IMR-90 (cell line): ENCODE results near the gene HSPG2. TPM values are rescaled to one million over a fixed set of nuclear protein-coding genes. Genes with fewer than 3 reads are reported as not detected.

ENCODE experiments used
- ATAC-seq: fragments of 200-7000 bp; cut with Tn5 transposase; 2 replicates; pipeline ENCODE4 v1.9.1; 2020; ENCODE audit warnings: low read depth, mild to moderate bottlenecking, moderate library complexity
- BruUV-seq: library from RNA; stranded (reverse); fragments of 400-500 nt; replicated peaks from 2 replicates; lab custom pipeline; 2021; lab: Mats Ljungman, UMichigan
- CTCF ChIA-PET: fragments of 300-600 bp; formaldehyde crosslinking; extraction: SDS; loops from one replicate; lab custom pipeline; 2021; ENCODE audit warnings: antibody characterized with exemption; lab: Yijun Ruan, JAX
- POLR2A ChIA-PET: fragments of 300-600 bp; sonication (Branson Sonifier 250); formaldehyde crosslinking; loops from one replicate; lab custom pipeline; 2022; ENCODE audit warnings: antibody characterized with exemption; ENCODE audit not compliant: unreplicated experiment; lab: Charles Lee
- DNase-seq: peaks from one replicate; pipeline ENCODE4 v3.0.0; 2013
- H2AFZ ChIP-seq: replicated peaks from 2 replicates; pipeline ENCODE3; 2013; ENCODE audit warnings: low read length, mild to moderate bottlenecking; ENCODE audit not compliant: poor library complexity
- H2AK5ac ChIP-seq: 2 replicates; pipeline ENCODE4 v1.6.1; 2013; ENCODE audit warnings: low read depth, low read length, inconsistent platforms
- H2AK9ac ChIP-seq: replicated peaks from 2 replicates; pipeline ENCODE3; 2013; ENCODE audit warnings: mild to moderate bottlenecking, low read depth, low read length, moderate library complexity; ENCODE audit not compliant: poor library complexity
- H2BK120ac ChIP-seq: 2 replicates; pipeline ENCODE4 v1.6.1; 2013; ENCODE audit warnings: low read depth, low read length, inconsistent platforms
- H2BK15ac ChIP-seq: 3 replicates; pipeline ENCODE4 v1.6.1; 2013; ENCODE audit warnings: low read depth, low read length, inconsistent platforms
- H2BK20ac ChIP-seq: 2 replicates; pipeline ENCODE4 v1.6.1; 2013; ENCODE audit warnings: low read depth, mild to moderate bottlenecking, inconsistent platforms, low read length, moderate library complexity
- H2BK5ac ChIP-seq: 2 replicates; pipeline ENCODE4 v1.6.1; 2013; ENCODE audit warnings: mild to moderate bottlenecking, low read depth, low read length, inconsistent platforms; ENCODE audit not compliant: poor library complexity, severe bottlenecking
- H3K14ac ChIP-seq: replicated peaks from 2 replicates; pipeline ENCODE4 v1.6.1; 2013; ENCODE audit warnings: low read depth, low read length, inconsistent platforms
- H3K18ac ChIP-seq: 2 replicates; pipeline ENCODE4 v1.6.1; 2013; ENCODE audit warnings: low read depth, low read length, control low read depth
- H3K23ac ChIP-seq: 2 replicates; pipeline ENCODE4 v1.6.1; 2013; ENCODE audit warnings: low read depth, low read length, inconsistent platforms
- H3K27ac ChIP-seq: 2 replicates; pipeline ENCODE4 v1.5.1; 2013; ENCODE audit warnings: mild to moderate bottlenecking, control low read depth, low read length; ENCODE audit not compliant: insufficient read depth
- H3K27me3 ChIP-seq: 2 replicates; pipeline ENCODE4 v1.6.1; 2013; ENCODE audit warnings: low read length; ENCODE audit not compliant: control insufficient read depth, insufficient read depth
- H3K36me3 ChIP-seq: 2 replicates; pipeline ENCODE4 v1.6.1; 2013; ENCODE audit warnings: low read length, mixed read lengths; ENCODE audit not compliant: control insufficient read depth, insufficient read depth
- H3K4ac ChIP-seq: 2 replicates; pipeline ENCODE4 v1.6.1; 2013; ENCODE audit warnings: low read depth, low read length, inconsistent platforms
- H3K4me1 ChIP-seq: 2 replicates; pipeline ENCODE4 v1.6.1; 2013; ENCODE audit warnings: low read length, mixed read lengths; ENCODE audit not compliant: control insufficient read depth, insufficient read depth
- H3K4me2 ChIP-seq: 2 replicates; pipeline ENCODE4 v1.6.1; 2013; ENCODE audit warnings: low read depth, mild to moderate bottlenecking, control low read depth, low read length, moderate library complexity
- H3K4me3 ChIP-seq: 2 replicates; pipeline ENCODE4 v1.5.1; 2013; ENCODE audit warnings: low read depth, mild to moderate bottlenecking, control low read depth, low read length, moderate library complexity; ENCODE audit not compliant: insufficient read depth
- H3K56ac ChIP-seq: 2 replicates; pipeline ENCODE4 v1.6.1; 2013; ENCODE audit warnings: low read length, inconsistent platforms; ENCODE audit not compliant: insufficient read depth; ENCODE audit errors: extremely low read depth
- H3K79me1 ChIP-seq, 2 experiments: 2 replicates each; pipeline ENCODE4 v1.6.1; 2013; ENCODE audit warnings: low read length in 2 of 2, inconsistent platforms in 1 of 2, low read depth in 1 of 2
- H3K9ac ChIP-seq: 2 replicates; pipeline ENCODE4 v1.6.1; 2013; ENCODE audit warnings: low read depth, low read length, control low read depth
- H3K9me1 ChIP-seq: 2 replicates; pipeline ENCODE4 v1.6.1; 2013; ENCODE audit warnings: low read length, inconsistent platforms; ENCODE audit not compliant: insufficient read depth
- H3K9me3 ChIP-seq: 2 replicates; pipeline ENCODE4 v1.6.1; 2013; ENCODE audit warnings: low read length; ENCODE audit not compliant: control insufficient read depth, insufficient read depth
- H4K20me1 ChIP-seq: 2 replicates; pipeline ENCODE4 v1.6.1; 2013; ENCODE audit warnings: low read length, inconsistent platforms; ENCODE audit not compliant: insufficient read depth
- H4K5ac ChIP-seq: 2 replicates; pipeline ENCODE4 v1.6.1; 2013; ENCODE audit warnings: mild to moderate bottlenecking, low read depth, low read length, control low read depth
- H4K8ac ChIP-seq, 2 experiments: 2 replicates each; pipeline ENCODE4 v1.6.1; 2013; ENCODE audit warnings: low read depth in 2 of 2, low read length in 2 of 2, control low read depth in 1 of 2, inconsistent platforms in 1 of 2
- H4K91ac ChIP-seq: 2 replicates; pipeline ENCODE4 v1.6.1; 2013; ENCODE audit warnings: low read depth, low read length, inconsistent platforms; ENCODE audit not compliant: insufficient read depth
- BHLHE40 ChIP-seq: fragments of 150-350 bp; IDR thresholded peaks from 2 replicates; pipeline ENCODE4 v1.6.1; 2016; ENCODE audit warnings: mild to moderate bottlenecking, low read depth, low read length
- CEBPB ChIP-seq: IDR thresholded peaks from 2 replicates; pipeline ENCODE4 v1.6.1; 2012; ENCODE audit warnings: low read depth, low read length, improper control_type of control experiment
- CHD1 ChIP-seq: IDR thresholded peaks from 2 replicates; pipeline ENCODE4 v1.6.1; 2012; ENCODE audit warnings: low read depth, low read length, improper control_type of control experiment
- FOS ChIP-seq: fragments of 150-350 bp; IDR thresholded peaks from 2 replicates; pipeline ENCODE4 v1.6.1; 2016; ENCODE audit warnings: low read depth, low read length
- MAFK ChIP-seq: IDR thresholded peaks from 2 replicates; pipeline ENCODE4 v1.6.1; 2012; ENCODE audit warnings: low read depth, low read length, improper control_type of control experiment
- MAZ ChIP-seq: IDR thresholded peaks from 2 replicates; pipeline ENCODE4 v1.6.1; 2012; ENCODE audit warnings: low read depth, mild to moderate bottlenecking, low read length, improper control_type of control experiment, moderate library complexity, borderline replicate concordance
- MXI1 ChIP-seq: IDR thresholded peaks from 2 replicates; pipeline ENCODE4 v1.6.1; 2012; ENCODE audit warnings: low read depth, mild to moderate bottlenecking, low read length, moderate library complexity, borderline replicate concordance
- NFE2L2 ChIP-seq: fragments of 150-350 bp; IDR thresholded peaks from 2 replicates; pipeline ENCODE4 v1.6.1; 2016; ENCODE audit warnings: low read depth, mild to moderate bottlenecking, low read length
- POLR2A ChIP-seq: IDR thresholded peaks from 2 replicates; pipeline ENCODE4 v1.6.1; 2012; ENCODE audit warnings: mild to moderate bottlenecking, low read depth, low read length
- RAD21 ChIP-seq: IDR thresholded peaks from 2 replicates; pipeline ENCODE4 v1.6.1; 2012; ENCODE audit warnings: low read length, improper control_type of control experiment
- RCOR1 ChIP-seq: IDR thresholded peaks from 2 replicates; pipeline ENCODE4 v1.6.1; 2012; ENCODE audit warnings: mild to moderate bottlenecking, low read length, improper control_type of control experiment; ENCODE audit not compliant: insufficient replicate concordance
- RFX5 ChIP-seq: IDR thresholded peaks from 2 replicates; pipeline ENCODE4 v1.8.0; 2012; ENCODE audit warnings: low read depth, mild to moderate bottlenecking, low read length, moderate library complexity
- SMC3 ChIP-seq: fragments of 150-350 bp; IDR thresholded peaks from 2 replicates; pipeline ENCODE4 v1.6.1; 2016; ENCODE audit warnings: low read depth, mild to moderate bottlenecking, antibody characterized with exemption, low read length, moderate library complexity
- WGBS, 2 experiments: methylation state at CpG; one replicate each; pipeline versions ENCODE4 v1.1.5 to v1.1.7; 2013; ENCODE audit warnings: missing lambda C conversion rate in 2 of 2; ENCODE audit not compliant: insufficient read length in 1 of 2; ENCODE audit errors: extremely low coverage in 2 of 2; 5-methylcytosine and 5-hydroxymethylcytosine counted together
- dilution Hi-C: fragments of 300-500 bp; cut with HindIII; formaldehyde crosslinking; loops from one replicate; pipeline ENCODE4 v1.14.3; 2018; ENCODE audit warnings: low sequenced_read_pairs; ENCODE audit not compliant: unreplicated experiment
- in situ Hi-C: fragments of 300-500 bp; cut with MboI; formaldehyde crosslinking; loops from 3 replicates; pipeline ENCODE4 v1.14.3; 2019; ENCODE audit warnings: low sequenced_read_pairs, inconsistent platforms, mixed read lengths
- intact Hi-C: fragments of 100-400 bp; cut with micrococcal nuclease; formaldehyde crosslinking; loops from 2 replicates; pipeline ENCODE4 v1.10.0; 2022
- polyA plus RNA-seq, 3 experiments: library from polyadenylated mRNA; depleted of rRNA; stranded (reverse); fragments of >200 nt; gene quantifications; 2 replicates each; pipeline ENCODE4 v1.2.3, GENCODE V29; 2012; ENCODE audit warnings: low replicate concordance in 1 of 3
- total RNA-seq: library from RNA; depleted of rRNA; stranded (reverse); fragments of >200 nt; gene quantifications from 2 replicates; pipeline ENCODE4 v1.2.3, GENCODE V29; 2012
- TF ChIP-seq, protein P1 (sequence below): conservative IDR thresholded peaks from 2 replicates; pipeline ENCODE4 v1.5.1; 2012; ENCODE audit warnings: mild to moderate bottlenecking, low read depth, low read length, improper control_type of control experiment
- TF ChIP-seq, protein P2 (sequence below): fragments of 150-350 bp; IDR thresholded peaks from 2 replicates; pipeline ENCODE4 v1.6.1; 2016; ENCODE audit warnings: low read depth, mild to moderate bottlenecking, low read length, moderate library complexity, borderline replicate concordance
- TF ChIP-seq, protein P3 (sequence below): fragments of 150-350 bp; IDR thresholded peaks from 2 replicates; pipeline ENCODE4 v1.6.1; 2017; ENCODE audit warnings: mild to moderate bottlenecking, antibody characterized with exemption, low read length, low read depth

Gene HSPG2
- total and polyA plus RNA-seq, 2 of the 4 experiments (the other 2 are of a cell fraction): 15.8 to 94.0 TPM

DNA sequence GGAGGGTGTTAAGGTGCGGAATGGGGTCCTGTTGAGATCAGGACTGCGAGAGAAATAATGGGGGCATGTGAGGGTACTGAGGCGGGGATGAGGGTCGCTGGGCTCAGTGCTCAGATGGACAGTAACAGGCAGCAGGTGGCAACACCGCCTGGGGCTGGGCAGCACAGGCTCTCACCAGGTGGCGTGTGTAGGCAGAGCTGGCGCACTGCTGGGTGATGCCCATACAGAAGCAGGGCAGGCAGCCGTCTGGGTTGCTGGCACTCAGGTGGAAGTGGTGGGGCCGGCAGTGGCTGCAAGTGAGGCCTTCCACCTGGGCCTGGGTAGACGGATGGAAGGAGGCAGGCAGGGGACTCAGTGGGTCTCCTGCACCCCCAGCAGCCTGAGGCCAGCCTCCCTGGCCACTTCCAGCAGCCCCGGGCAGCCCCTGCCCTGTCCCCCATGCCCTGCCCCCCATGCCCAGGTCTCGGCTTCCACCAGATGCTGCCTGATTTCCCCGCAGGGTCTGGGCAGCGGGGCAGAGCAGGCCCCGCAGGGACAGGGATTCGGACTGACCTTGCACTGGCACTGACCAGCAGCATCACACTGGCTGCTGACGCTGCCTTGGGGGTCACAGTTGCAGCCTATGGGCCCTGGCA lies 64.5 kb downstream of the HSPG2 start:
- no peak for ATAC-seq
- H3K4ac ChIP-seq: no peak overlapping the region
- no peak overlapping the region for H3K4me2 ChIP-seq
- H3K9me3 ChIP-seq: no peaks in the 10 kb centered on the region
- CTCF ChIA-PET: no interaction called here
- peaks cover 63% of the 10 kb centered on the region for H3K36me3 ChIP-seq
- no TSS peak for BruUV-seq
- H2BK120ac ChIP-seq: no peak overlapping the region
- no peak overlapping the region for H2AK5ac ChIP-seq
- H3K56ac ChIP-seq: no peak overlapping the region
- POLR2A ChIA-PET: no interaction called here
- no peak for DNase-seq
- peaks cover 11% of the 10 kb centered on the region for H3K4me1 ChIP-seq
- H2AK9ac ChIP-seq: no peak overlapping the region
- TF ChIP-seq POLR2A (no peak), MXI1 (no peak), SMC3 (no peak), RAD21 (no peak), CEBPB (no peak), MAZ (no peak), FOS (no peak), RFX5 (no peak), MAFK (no peak), RCOR1 (no peak), CHD1 (no peak), BHLHE40 (no peak), NFE2L2 (no peak)
- TF ChIP-seq, protein P1, sequence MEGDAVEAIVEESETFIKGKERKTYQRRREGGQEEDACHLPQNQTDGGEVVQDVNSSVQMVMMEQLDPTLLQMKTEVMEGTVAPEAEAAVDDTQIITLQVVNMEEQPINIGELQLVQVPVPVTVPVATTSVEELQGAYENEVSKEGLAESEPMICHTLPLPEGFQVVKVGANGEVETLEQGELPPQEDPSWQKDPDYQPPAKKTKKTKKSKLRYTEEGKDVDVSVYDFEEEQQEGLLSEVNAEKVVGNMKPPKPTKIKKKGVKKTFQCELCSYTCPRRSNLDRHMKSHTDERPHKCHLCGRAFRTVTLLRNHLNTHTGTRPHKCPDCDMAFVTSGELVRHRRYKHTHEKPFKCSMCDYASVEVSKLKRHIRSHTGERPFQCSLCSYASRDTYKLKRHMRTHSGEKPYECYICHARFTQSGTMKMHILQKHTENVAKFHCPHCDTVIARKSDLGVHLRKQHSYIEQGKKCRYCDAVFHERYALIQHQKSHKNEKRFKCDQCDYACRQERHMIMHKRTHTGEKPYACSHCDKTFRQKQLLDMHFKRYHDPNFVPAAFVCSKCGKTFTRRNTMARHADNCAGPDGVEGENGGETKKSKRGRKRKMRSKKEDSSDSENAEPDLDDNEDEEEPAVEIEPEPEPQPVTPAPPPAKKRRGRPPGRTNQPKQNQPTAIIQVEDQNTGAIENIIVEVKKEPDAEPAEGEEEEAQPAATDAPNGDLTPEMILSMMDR: no peak
- TF ChIP-seq, protein P2, sequence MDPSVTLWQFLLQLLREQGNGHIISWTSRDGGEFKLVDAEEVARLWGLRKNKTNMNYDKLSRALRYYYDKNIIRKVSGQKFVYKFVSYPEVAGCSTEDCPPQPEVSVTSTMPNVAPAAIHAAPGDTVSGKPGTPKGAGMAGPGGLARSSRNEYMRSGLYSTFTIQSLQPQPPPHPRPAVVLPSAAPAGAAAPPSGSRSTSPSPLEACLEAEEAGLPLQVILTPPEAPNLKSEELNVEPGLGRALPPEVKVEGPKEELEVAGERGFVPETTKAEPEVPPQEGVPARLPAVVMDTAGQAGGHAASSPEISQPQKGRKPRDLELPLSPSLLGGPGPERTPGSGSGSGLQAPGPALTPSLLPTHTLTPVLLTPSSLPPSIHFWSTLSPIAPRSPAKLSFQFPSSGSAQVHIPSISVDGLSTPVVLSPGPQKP: no peak
- TF ChIP-seq, protein P3, sequence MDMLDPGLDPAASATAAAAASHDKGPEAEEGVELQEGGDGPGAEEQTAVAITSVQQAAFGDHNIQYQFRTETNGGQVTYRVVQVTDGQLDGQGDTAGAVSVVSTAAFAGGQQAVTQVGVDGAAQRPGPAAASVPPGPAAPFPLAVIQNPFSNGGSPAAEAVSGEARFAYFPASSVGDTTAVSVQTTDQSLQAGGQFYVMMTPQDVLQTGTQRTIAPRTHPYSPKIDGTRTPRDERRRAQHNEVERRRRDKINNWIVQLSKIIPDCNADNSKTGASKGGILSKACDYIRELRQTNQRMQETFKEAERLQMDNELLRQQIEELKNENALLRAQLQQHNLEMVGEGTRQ: no peak
- H4K5ac ChIP-seq: no peak overlapping the region
- no peak overlapping the region for H3K18ac ChIP-seq
- no peak overlapping the region for H3K14ac ChIP-seq
- no peak overlapping the region for H2BK5ac ChIP-seq
- no peak overlapping the region for H2BK20ac ChIP-seq
- H3K9ac ChIP-seq: no peak overlapping the region
- H2BK15ac ChIP-seq: no peak overlapping the region
- peaks cover 20% of the 10 kb centered on the region for H3K9me1 ChIP-seq
- peaks cover 15% of the 10 kb centered on the region for H4K20me1 ChIP-seq
- H3K27me3 ChIP-seq: no peaks in the 10 kb centered on the region
- H4K91ac ChIP-seq: no peak overlapping the region
- dilution Hi-C loops (no loop called here), intact Hi-C loops (no loop called here), in situ Hi-C loops (no loop called here)
- H3K27ac ChIP-seq: no peak overlapping the region
- H3K79me1 ChIP-seq: peaks cover 4 to 27% of the 10 kb centered on the region in 2 experiments; a peak in 3 of 4 replicates
- H3K23ac ChIP-seq: no peak overlapping the region
- WGBS, 2 experiments: 84% methylated on average over 3 of the region's 17 CpGs; no CpG with 5 or more reads in 1 of the 2 experiments
- H4K8ac ChIP-seq: no peak overlapping the region
- H3K4me3 ChIP-seq: no peak overlapping the region
- H2AFZ ChIP-seq: no peak overlapping the region
